B cell (primary cell): ENCODE results near the gene MRRF. TPM values are rescaled to one million over a fixed set of nuclear protein-coding genes. Genes with fewer than 3 reads are reported as not detected.

Experiments
- ATAC-seq: fragments of 200-7000 bp; cut with Tn5 transposase; one replicate; pipeline ENCODE4 v1.10.0; 2021; ENCODE audit warnings: low read depth, mild to moderate bottlenecking, moderate number of reproducible peaks, moderate library complexity
- CTCF ChIA-PET: fragments of 350-600 bp; sonication (Branson Sonifier 250); formaldehyde crosslinking; loops from one replicate; lab custom pipeline; 2021; ENCODE audit warnings: antibody characterized with exemption, inconsistent platforms; lab: Charles Lee
- POLR2A ChIA-PET: fragments of 350-600 bp; sonication (Branson Sonifier 250); formaldehyde crosslinking; loops from one replicate; lab custom pipeline; 2021; ENCODE audit warnings: antibody characterized with exemption; lab: Charles Lee
- DNase-seq: peaks from one replicate; pipeline ENCODE4 v3.0.0; 2013
- H2AFZ ChIP-seq: 2 replicates; pipeline ENCODE4 v1.6.1; 2012; ENCODE audit warnings: mild to moderate bottlenecking, low read depth, low read length; ENCODE audit not compliant: insufficient read depth, poor library complexity, severe bottlenecking
- H3K27ac ChIP-seq, 2 donors: 1 replicate in 1 of 2; 2 replicates in 1 of 2; pipeline ENCODE4 v1.5.1; 2012 to 2013; ENCODE audit warnings: low read length in 2 of 2, mild to moderate bottlenecking in 2 of 2, moderate library complexity in 1 of 2
- H3K27me3 ChIP-seq, 4 experiments: fragments of 200-600 bp in 1 of 4; sonication (generic) in 1 of 4; replicated peaks in 1 of 4; 1 replicate in 2 of 4; 2 replicates in 2 of 4; pipeline versions ENCODE4 v1.6.1 to v1.7.0; 2013 to 2016; ENCODE audit warnings: low read length in 3 of 4, mild to moderate bottlenecking in 2 of 4, mixed read lengths in 1 of 4, moderate library complexity in 1 of 4; ENCODE audit not compliant: insufficient read depth in 4 of 4, control insufficient read depth in 3 of 4; ENCODE audit errors: control extremely low read depth in 1 of 4
- H3K36me3 ChIP-seq, 2 experiments: replicated peaks in 1 of 2; 1 replicate in 1 of 2; 2 replicates in 1 of 2; pipeline versions ENCODE4 v1.6.1 to v1.7.1; 2013; ENCODE audit warnings: low read length in 1 of 2; ENCODE audit not compliant: insufficient read depth in 2 of 2, control insufficient read depth in 1 of 2; ENCODE audit errors: control extremely low read depth in 1 of 2, extremely low read depth in 1 of 2
- H3K4me1 ChIP-seq, 2 donors: fragments of 200-600 bp in 1 of 2; sonication (generic) in 1 of 2; 1 replicate in 1 of 2; 2 replicates in 1 of 2; pipeline versions ENCODE4 v1.5.1 to v1.6.1; 2013 to 2017; ENCODE audit warnings: low read length in 2 of 2; ENCODE audit not compliant: control insufficient read depth in 2 of 2, insufficient read depth in 2 of 2
- H3K4me2 ChIP-seq: replicated peaks from 2 replicates; pipeline ENCODE3; 2012; ENCODE audit warnings: mild to moderate bottlenecking, low read depth, low read length; ENCODE audit not compliant: poor library complexity, severe bottlenecking
- H3K4me3 ChIP-seq, 5 experiments: fragments of 200-600 bp in 1 of 5; sonication (generic) in 1 of 5; 1 replicate in 3 of 5; 2 replicates in 2 of 5; pipeline versions ENCODE4 v1.5.1 to v1.7.0; 2011 to 2016; ENCODE audit warnings: low read length in 4 of 5, mild to moderate bottlenecking in 4 of 5, low read depth in 2 of 5, control low read depth in 1 of 5, moderate library complexity in 1 of 5; ENCODE audit not compliant: insufficient read depth in 1 of 5; ENCODE audit errors: control extremely low read depth in 1 of 5, extremely low read depth in 1 of 5
- H3K79me2 ChIP-seq: fragments of 200-600 bp; sonication (generic); one replicate; pipeline ENCODE4 v1.6.0; 2016; ENCODE audit warnings: low read length; ENCODE audit not compliant: control insufficient read depth, insufficient read depth
- H3K9ac ChIP-seq: fragments of 200-600 bp; sonication (generic); 2 replicates; pipeline ENCODE4 v1.6.1; 2017; ENCODE audit warnings: mild to moderate bottlenecking, low read length, moderate library complexity
- H3K9me3 ChIP-seq, 3 donors: one replicate each; pipeline versions ENCODE4 v1.6.1 to v1.7.1; 2013; ENCODE audit warnings: low read length in 2 of 3; ENCODE audit not compliant: control insufficient read depth in 2 of 3, insufficient read depth in 1 of 3; ENCODE audit errors: control extremely low read depth in 1 of 3
- H4K20me1 ChIP-seq: 2 replicates; pipeline ENCODE4 v1.6.0; 2012; ENCODE audit warnings: mild to moderate bottlenecking, low read length; ENCODE audit not compliant: insufficient read depth, control insufficient read depth, poor library complexity, severe bottlenecking
- H3K27ac Mint-ChIP-seq: one replicate; pipeline ENCODE4 v1.8.0; 2021; ENCODE audit warnings: mixed read lengths
- H3K27me3 Mint-ChIP-seq: one replicate; pipeline ENCODE4 v1.8.0; 2021; ENCODE audit warnings: mixed read lengths
- H3K4me1 Mint-ChIP-seq: one replicate; pipeline ENCODE4 v1.8.0; 2021; ENCODE audit warnings: mixed read lengths
- H3K4me3 Mint-ChIP-seq: one replicate; pipeline ENCODE4 v1.8.0; 2021; ENCODE audit warnings: mixed read lengths
- H3K9me3 Mint-ChIP-seq: one replicate; pipeline ENCODE4 v1.8.0; 2022; ENCODE audit warnings: mixed read lengths; ENCODE audit not compliant: insufficient read depth
- EZH2 ChIP-seq: IDR thresholded peaks from 2 replicates; pipeline ENCODE4 v1.6.1; 2012; ENCODE audit warnings: borderline replicate concordance, low read depth, mild to moderate bottlenecking, moderate library complexity, low read length; ENCODE audit not compliant: insufficient read depth, poor library complexity, severe bottlenecking
- WGBS: methylation state at CpG from one replicate; pipeline ENCODE4 v1.1.5; 2013; ENCODE audit warnings: missing lambda C conversion rate; ENCODE audit not compliant: insufficient coverage; 5-methylcytosine and 5-hydroxymethylcytosine counted together
- intact Hi-C: fragments of 100-400 bp; cut with micrococcal nuclease; formaldehyde crosslinking; loops from one replicate; pipeline ENCODE4 v1.10.0; 2022
- polyA plus RNA-seq: library from polyadenylated mRNA; depleted of rRNA; stranded (reverse); fragments of >200 nt; gene quantifications from 2 replicates; pipeline ENCODE4 v1.2.3, GENCODE V29; 2012
- total RNA-seq, 2 donors: library from RNA; stranded (reverse); fragments of 120-200 nt in 1 of 2; gene quantifications; 1 replicate in 1 of 2; 2 replicates in 1 of 2; pipeline versions ENCODE4 v1.2.3 to v1.2.4, GENCODE V29; 2013 to 2022
- TF ChIP-seq, protein P1 (sequence below): fragments of 200-600 bp; IDR thresholded peaks from one replicate; pipeline ENCODE4 v1.8.0; 2022; ENCODE audit warnings: antibody characterized with exemption, mild to moderate bottlenecking

MRRF gene
- total and polyA plus RNA-seq, 2 donors (not counting 1 experiment from before 2014, with no cell fraction given), result 38.6 to 44.9 TPM

DNA sequence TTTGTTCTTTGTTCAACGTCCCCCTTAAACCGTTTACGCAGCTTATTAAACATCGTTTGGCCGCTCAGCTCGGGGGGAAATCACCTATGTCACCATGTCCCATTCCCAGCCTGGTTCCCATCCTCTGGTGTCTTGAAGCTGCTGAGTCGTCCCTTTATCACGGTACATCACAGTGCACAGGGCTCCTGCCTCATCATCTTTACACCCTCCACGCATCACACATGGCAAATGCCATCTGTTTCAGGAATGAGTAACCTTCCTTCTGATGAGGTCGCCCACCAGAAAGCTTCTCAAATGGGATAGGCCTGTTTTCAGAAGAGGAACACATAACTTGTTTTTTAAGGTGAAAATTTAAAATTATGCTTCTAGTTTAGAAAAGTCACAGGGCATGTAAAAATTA lies 28.0 kb upstream of the MRRF start:
- Histone ChIP-seq H3K4me3 (no peak overlapping the region), H4K20me1 (no peaks in the 10 kb centered on the region), H3K4me2 (no peak overlapping the region), H2AFZ (no peak overlapping the region), H3K9ac (no peak overlapping the region), H3K27me3 (no peaks in the 10 kb centered on the region), H3K27ac (no peak overlapping the region), H3K79me2 (no peaks in the 10 kb centered on the region), H3K4me1 (no peaks in the 10 kb centered on the region), H3K36me3 (peaks cover 9 to 16% of the 10 kb centered on the region in 2 experiments), H3K9me3 (no peaks in the 10 kb centered on the region)
- Mint-ChIP-seq H3K27ac (no peak overlapping the region), H3K4me1 (no peaks in the 10 kb centered on the region), H3K4me3 (no peak overlapping the region), H3K9me3 (no peaks in the 10 kb centered on the region), H3K27me3 (peaks cover 3% of the 10 kb centered on the region)
- TF ChIP-seq, protein P1, sequence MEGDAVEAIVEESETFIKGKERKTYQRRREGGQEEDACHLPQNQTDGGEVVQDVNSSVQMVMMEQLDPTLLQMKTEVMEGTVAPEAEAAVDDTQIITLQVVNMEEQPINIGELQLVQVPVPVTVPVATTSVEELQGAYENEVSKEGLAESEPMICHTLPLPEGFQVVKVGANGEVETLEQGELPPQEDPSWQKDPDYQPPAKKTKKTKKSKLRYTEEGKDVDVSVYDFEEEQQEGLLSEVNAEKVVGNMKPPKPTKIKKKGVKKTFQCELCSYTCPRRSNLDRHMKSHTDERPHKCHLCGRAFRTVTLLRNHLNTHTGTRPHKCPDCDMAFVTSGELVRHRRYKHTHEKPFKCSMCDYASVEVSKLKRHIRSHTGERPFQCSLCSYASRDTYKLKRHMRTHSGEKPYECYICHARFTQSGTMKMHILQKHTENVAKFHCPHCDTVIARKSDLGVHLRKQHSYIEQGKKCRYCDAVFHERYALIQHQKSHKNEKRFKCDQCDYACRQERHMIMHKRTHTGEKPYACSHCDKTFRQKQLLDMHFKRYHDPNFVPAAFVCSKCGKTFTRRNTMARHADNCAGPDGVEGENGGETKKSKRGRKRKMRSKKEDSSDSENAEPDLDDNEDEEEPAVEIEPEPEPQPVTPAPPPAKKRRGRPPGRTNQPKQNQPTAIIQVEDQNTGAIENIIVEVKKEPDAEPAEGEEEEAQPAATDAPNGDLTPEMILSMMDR, result no peak
- POLR2A ChIA-PET, result no interaction called here
- 85% methylated on average over 10 of the region's 10 CpGs for WGBS
- intact Hi-C loops, result no loop called here
- CTCF ChIA-PET, result no interaction called here
- ATAC-seq (no peak), DNase-seq (no peak)

DNA sequence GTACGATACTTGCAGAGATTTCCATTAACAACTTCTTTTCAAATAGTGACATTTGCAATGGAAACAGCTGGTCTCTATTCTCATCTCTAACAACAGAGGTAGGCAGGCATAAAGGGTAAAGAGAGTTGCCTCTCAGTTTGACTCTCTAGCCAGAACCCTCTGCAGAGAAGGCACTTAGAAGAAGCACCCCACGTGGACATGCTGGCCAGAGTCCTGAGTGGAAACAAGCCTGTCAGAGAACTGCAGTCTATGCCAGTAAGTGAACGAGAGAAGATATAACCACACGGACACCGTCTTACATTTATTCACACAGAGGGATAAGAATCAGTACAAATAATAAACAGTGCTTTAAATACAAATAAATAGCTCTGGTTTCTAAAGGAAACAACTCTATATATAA lies 25.0 kb upstream of the MRRF start:
- no peak overlapping the region for H3K27ac ChIP-seq
- TF ChIP-seq, protein P1, result no peak
- no peak for TF ChIP-seq EZH2
- no peaks in the 10 kb centered on the region for H3K27me3 Mint-ChIP-seq
- 78% methylated on average over 1 of the region's 5 CpGs for WGBS
- no peak for ATAC-seq
- POLR2A ChIA-PET, result no interaction called here
- H2AFZ ChIP-seq, result no peak overlapping the region
- no peaks in the 10 kb centered on the region for H3K9me3 Mint-ChIP-seq
- H3K27me3 ChIP-seq, result no peaks in the 10 kb centered on the region
- H3K36me3 ChIP-seq, result peaks cover 14 to 44% of the 10 kb centered on the region in 2 experiments
- H3K4me2 ChIP-seq, result no peak overlapping the region
- CTCF ChIA-PET, result no interaction called here
- no peaks in the 10 kb centered on the region for H3K4me1 ChIP-seq
- DNase-seq, result no peak
- no peaks in the 10 kb centered on the region for H3K79me2 ChIP-seq
- intact Hi-C loops, result no loop called here
- no peaks in the 10 kb centered on the region for H3K4me1 Mint-ChIP-seq
- H4K20me1 ChIP-seq, result no peaks in the 10 kb centered on the region
- no peak overlapping the region for H3K27ac Mint-ChIP-seq
- no peak overlapping the region for H3K4me3 ChIP-seq
- H3K9me3 ChIP-seq, result no peaks in the 10 kb centered on the region
- no peak overlapping the region for H3K4me3 Mint-ChIP-seq
- H3K9ac ChIP-seq, result no peak overlapping the region
